SK-N-MC (cell line): ENCODE measurements around the gene SFXN5.
"Not testable (repeated sequence)": the region's sequence is repeated elsewhere in the genome, so short reads cannot be mapped to it uniquely, and the experiment has no call there.

Source experiments
- DNase-seq: peaks from one replicate; pipeline ENCODE4 v3.0.0-alpha.2; 2011; ENCODE audit warnings: low read depth, low spot score
- H3K27ac ChIP-seq: fragments of 200-600 bp; sonication (generic); 2 replicates; pipeline ENCODE4 v1.5.1; 2016; ENCODE audit warnings: mixed run types
- H3K36me3 ChIP-seq: fragments of 200-600 bp; sonication (generic); 2 replicates; pipeline ENCODE4 v1.6.1; 2017; ENCODE audit warnings: antibody characterized with exemption, low read length, mixed read lengths; ENCODE audit not compliant: insufficient read depth
- H3K4me3 ChIP-seq: fragments of 200-600 bp; sonication (generic); 2 replicates; pipeline ENCODE4 v1.5.1; 2016
- H3K9ac ChIP-seq: fragments of 200-600 bp; sonication (generic); 2 replicates; pipeline ENCODE4 v1.8.0; 2017; ENCODE audit warnings: mixed run types, mixed read lengths; ENCODE audit not compliant: insufficient read length
- H3K9me3 ChIP-seq: fragments of 200-600 bp; sonication (generic); 2 replicates; pipeline ENCODE4 v1.6.1; 2017; ENCODE audit warnings: low read depth, mild to moderate bottlenecking, antibody characterized with exemption, low read length, moderate library complexity, mixed read lengths
- EZH2 ChIP-seq: fragments of 200-600 bp; sonication (generic); IDR thresholded peaks from one replicate; pipeline ENCODE4 v1.6.1; 2017; ENCODE audit warnings: antibody characterized with exemption
- FOXP2 ChIP-seq: optimal IDR thresholded peaks from 2 replicates; pipeline ENCODE3; 2011; ENCODE audit warnings: mild to moderate bottlenecking, moderate library complexity; ENCODE audit not compliant: insufficient read depth; ENCODE audit errors: extremely low read length, control extremely low read depth
- POLR2AphosphoS5 ChIP-seq: IDR thresholded peaks from 2 replicates; pipeline ENCODE4 v1.6.1; 2012; ENCODE audit warnings: mild to moderate bottlenecking, low read depth, low read length, borderline replicate concordance

The SFXN5 gene

GRCh38 chr2:73074110-73075069 is 2.9 kb upstream of the SFXN5 start:
- Histone ChIP-seq H3K9ac (no peak overlapping the region), H3K36me3 (no peaks in the 10 kb centered on the region), H3K9me3 (no peaks in the 10 kb centered on the region), H3K4me3 (no peak overlapping the region), H3K27ac (no peak overlapping the region)
- no peak for DNase-seq
- TF ChIP-seq POLR2AphosphoS5 (no peak), EZH2 (no peak), FOXP2 (no peak)

GRCh38 chr2:73072416-73072815 is 904 bp upstream of the SFXN5 start:
- Histone ChIP-seq H3K4me3 (no peak overlapping the region), H3K9ac (no peak overlapping the region), H3K9me3 (no peaks in the 10 kb centered on the region), H3K27ac (no peak overlapping the region), H3K36me3 (no peaks in the 10 kb centered on the region)
- DNase-seq: no peak
- TF ChIP-seq POLR2AphosphoS5: no peak
- no peak for TF ChIP-seq FOXP2
- no peak for TF ChIP-seq EZH2

- TF ChIP-seq EZH2 (no peak), FOXP2 (no peak), POLR2AphosphoS5 (no peak)
- no peak for DNase-seq
- Histone ChIP-seq H3K27ac (no peak overlapping the region), H3K9me3 (no peaks in the 10 kb centered on the region), H3K36me3 (no peaks in the 10 kb centered on the region), H3K9ac (no peak overlapping the region), H3K4me3 (peak overlapping the region; percentile 92)
Observed at GRCh38 chr2:73072129-73072395, 550 bp upstream of the SFXN5 start.

GRCh38 chr2:73070643-73071359 is 711 bp downstream of the SFXN5 start:
- H3K9ac ChIP-seq: peak overlapping the region; percentile 95
- TF ChIP-seq POLR2AphosphoS5 (peak; percentile 13; the same call in 1 of the 2 replicates), FOXP2 (no peak)
- H3K9me3 ChIP-seq: no peaks in the 10 kb centered on the region
- DNase-seq: no peak
- H3K27ac ChIP-seq: peak overlapping the region; percentile 6; the same call in 1 of the 2 replicates
- H3K36me3 ChIP-seq: no peaks in the 10 kb centered on the region
- peak overlapping the region; percentile 92 for H3K4me3 ChIP-seq

GRCh38 chr2:73069855-73070642 is 1.5 kb downstream of the SFXN5 start:
- peak overlapping the region; percentile 95 for H3K9ac ChIP-seq
- no peak for DNase-seq
- H3K27ac ChIP-seq: peak overlapping the region; percentile 40; the same call in 1 of the 2 replicates
- no peak for TF ChIP-seq FOXP2
- TF ChIP-seq POLR2AphosphoS5: no peak
- H3K4me3 ChIP-seq: peak overlapping the region; percentile 92
- H3K36me3 ChIP-seq: no peaks in the 10 kb centered on the region
- no peaks in the 10 kb centered on the region for H3K9me3 ChIP-seq

- TF ChIP-seq EZH2 (no peak), POLR2AphosphoS5 (no peak)
- Histone ChIP-seq H3K4me3 (peak overlapping the region; percentile 92), H3K9ac (peak overlapping the region; percentile 95)
Observed at GRCh38 chr2:73069041-73069854, 2.3 kb downstream of the SFXN5 start.

GRCh38 chr2:73068147-73068546 is 3.4 kb downstream of the SFXN5 start:
- H3K9ac ChIP-seq: no peak overlapping the region

More at GRCh38 chr2:73069041-73069854, 2.3 kb downstream of the SFXN5 start:
- no peak for DNase-seq
- 0 out of 2 replicates have a peak overlapping the region, but pooled peaks have one; percentile 40 for H3K27ac ChIP-seq
- H3K9me3 ChIP-seq: no peaks in the 10 kb centered on the region
- H3K36me3 ChIP-seq: no peaks in the 10 kb centered on the region

GRCh38 chr2:73067043-73067442 is 4.5 kb downstream of the SFXN5 start:
- H3K36me3 ChIP-seq: no peaks in the 10 kb centered on the region
- DNase-seq: no peak
- H3K27ac ChIP-seq: no peak overlapping the region
- no peaks in the 10 kb centered on the region for H3K9me3 ChIP-seq
- no peak overlapping the region for H3K9ac ChIP-seq
- H3K4me3 ChIP-seq: no peak overlapping the region
- TF ChIP-seq POLR2AphosphoS5: no peak

More at GRCh38 chr2:73068147-73068546, 3.4 kb downstream of the SFXN5 start:
- no peak for DNase-seq
- no peaks in the 10 kb centered on the region for H3K9me3 ChIP-seq
- no peak overlapping the region for H3K4me3 ChIP-seq
- TF ChIP-seq POLR2AphosphoS5: no peak
- TF ChIP-seq FOXP2: no peak
- TF ChIP-seq EZH2: no peak
- no peaks in the 10 kb centered on the region for H3K36me3 ChIP-seq
- no peak overlapping the region for H3K27ac ChIP-seq

GRCh38 chr2:73065070-73065469 is 6.4 kb downstream of the SFXN5 start:
- not testable (repeated sequence) for DNase-seq, H3K9me3 ChIP-seq, H3K4me3 ChIP-seq, H3K9ac ChIP-seq, H3K36me3 ChIP-seq, H3K27ac ChIP-seq
